SK-N-SH treated with all-trans-retinoic acid at 6 μM for 48 hours (cell line): ENCODE data around the gene TSPAN3.

Experiments used
- ARNTL ChIP-seq: fragments of 450-650 bp; formaldehyde crosslinking; IDR thresholded peaks from 2 replicates; pipeline ENCODE4 v1.5.0; 2020; ENCODE audit warnings: low read depth, mild to moderate bottlenecking, moderate library complexity, borderline replicate concordance
- CSDC2 ChIP-seq: fragments of 250-450 bp; sonication (Bioruptor Pico); IDR thresholded peaks from 2 replicates; pipeline ENCODE4 v1.5.0; 2020; ENCODE audit warnings: mild to moderate bottlenecking, moderate library complexity
- RARB ChIP-seq: fragments of 250-450 bp; sonication (Bioruptor Pico); IDR thresholded peaks from 2 replicates; pipeline ENCODE4 v1.8.0; 2021; ENCODE audit warnings: mild to moderate bottlenecking, moderate library complexity
- TCF4 ChIP-seq: fragments of 250-450 bp; sonication (Bioruptor Pico); IDR thresholded peaks from 2 replicates; pipeline ENCODE4 v1.8.0; 2021; ENCODE audit warnings: mild to moderate bottlenecking, moderate library complexity, borderline replicate concordance
- TOX ChIP-seq: fragments of 250-450 bp; sonication (Bioruptor Pico); IDR thresholded peaks from 2 replicates; pipeline ENCODE4 v1.8.0; 2021; ENCODE audit warnings: mild to moderate bottlenecking, moderate library complexity, borderline replicate concordance
- ZC3H10 ChIP-seq: fragments of 250-450 bp; sonication (Bioruptor Pico); IDR thresholded peaks from 2 replicates; pipeline ENCODE4 v1.5.1; 2021; ENCODE audit warnings: mild to moderate bottlenecking, moderate library complexity
- ZFP3 ChIP-seq: fragments of 250-450 bp; sonication (Bioruptor Pico); IDR thresholded peaks from 2 replicates; pipeline ENCODE4 v1.5.0; 2020; ENCODE audit warnings: mild to moderate bottlenecking, moderate library complexity
- ZFP30 ChIP-seq: fragments of 450-650 bp; formaldehyde crosslinking; IDR thresholded peaks from 2 replicates; pipeline ENCODE4 v1.5.0; 2022; ENCODE audit warnings: mild to moderate bottlenecking, moderate library complexity
- ZNF565 ChIP-seq: fragments of 450-650 bp; formaldehyde crosslinking; conservative IDR thresholded peaks from 2 replicates; pipeline ENCODE4 v1.5.0; 2020; ENCODE audit warnings: low read depth, mild to moderate bottlenecking, moderate library complexity
- TF ChIP-seq, protein P1 (sequence below): fragments of 250-450 bp; sonication (Bioruptor Pico); IDR thresholded peaks from 2 replicates; pipeline ENCODE4 v1.5.1; 2020; ENCODE audit warnings: low read depth, mild to moderate bottlenecking, moderate library complexity
- TF ChIP-seq, protein P2 (sequence below): fragments of 250-450 bp; sonication (Bioruptor Pico); IDR thresholded peaks from 2 replicates; pipeline ENCODE4 v1.8.0; 2021; ENCODE audit warnings: low read depth, mild to moderate bottlenecking, moderate library complexity, borderline replicate concordance
- TF ChIP-seq, protein P3 (sequence below): fragments of 250-450 bp; sonication (Bioruptor Pico); IDR thresholded peaks from 2 replicates; pipeline ENCODE4 v1.8.0; 2020; ENCODE audit warnings: mild to moderate bottlenecking, moderate library complexity, borderline replicate concordance

- TF ChIP-seq ARNTL (CRISPR knock-in tag): no peak
- no peak for TF ChIP-seq TOX
- TF ChIP-seq ZC3H10 (CRISPR knock-in tag): no peak
- no peak for TF ChIP-seq CSDC2 (CRISPR knock-in tag)
- TF ChIP-seq, protein P1, sequence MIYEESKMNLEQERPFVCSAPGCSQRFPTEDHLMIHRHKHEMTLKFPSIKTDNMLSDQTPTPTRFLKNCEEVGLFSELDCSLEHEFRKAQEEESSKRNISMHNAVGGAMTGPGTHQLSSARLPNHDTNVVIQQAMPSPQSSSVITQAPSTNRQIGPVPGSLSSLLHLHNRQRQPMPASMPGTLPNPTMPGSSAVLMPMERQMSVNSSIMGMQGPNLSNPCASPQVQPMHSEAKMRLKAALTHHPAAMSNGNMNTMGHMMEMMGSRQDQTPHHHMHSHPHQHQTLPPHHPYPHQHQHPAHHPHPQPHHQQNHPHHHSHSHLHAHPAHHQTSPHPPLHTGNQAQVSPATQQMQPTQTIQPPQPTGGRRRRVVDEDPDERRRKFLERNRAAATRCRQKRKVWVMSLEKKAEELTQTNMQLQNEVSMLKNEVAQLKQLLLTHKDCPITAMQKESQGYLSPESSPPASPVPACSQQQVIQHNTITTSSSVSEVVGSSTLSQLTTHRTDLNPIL (CRISPR knock-in tag): no peak
- TF ChIP-seq ZNF565 (CRISPR knock-in tag): no peak
- TF ChIP-seq ZFP3: no peak
- TF ChIP-seq, protein P2, sequence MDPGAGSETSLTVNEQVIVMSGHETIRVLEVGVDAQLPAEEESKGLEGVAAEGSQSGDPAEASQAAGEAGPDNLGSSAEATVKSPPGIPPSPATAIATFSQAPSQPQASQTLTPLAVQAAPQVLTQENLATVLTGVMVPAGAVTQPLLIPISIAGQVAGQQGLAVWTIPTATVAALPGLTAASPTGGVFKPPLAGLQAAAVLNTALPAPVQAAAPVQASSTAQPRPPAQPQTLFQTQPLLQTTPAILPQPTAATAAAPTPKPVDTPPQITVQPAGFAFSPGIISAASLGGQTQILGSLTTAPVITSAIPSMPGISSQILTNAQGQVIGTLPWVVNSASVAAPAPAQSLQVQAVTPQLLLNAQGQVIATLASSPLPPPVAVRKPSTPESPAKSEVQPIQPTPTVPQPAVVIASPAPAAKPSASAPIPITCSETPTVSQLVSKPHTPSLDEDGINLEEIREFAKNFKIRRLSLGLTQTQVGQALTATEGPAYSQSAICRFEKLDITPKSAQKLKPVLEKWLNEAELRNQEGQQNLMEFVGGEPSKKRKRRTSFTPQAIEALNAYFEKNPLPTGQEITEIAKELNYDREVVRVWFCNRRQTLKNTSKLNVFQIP (CRISPR knock-in tag): no peak
- TF ChIP-seq, protein P3, sequence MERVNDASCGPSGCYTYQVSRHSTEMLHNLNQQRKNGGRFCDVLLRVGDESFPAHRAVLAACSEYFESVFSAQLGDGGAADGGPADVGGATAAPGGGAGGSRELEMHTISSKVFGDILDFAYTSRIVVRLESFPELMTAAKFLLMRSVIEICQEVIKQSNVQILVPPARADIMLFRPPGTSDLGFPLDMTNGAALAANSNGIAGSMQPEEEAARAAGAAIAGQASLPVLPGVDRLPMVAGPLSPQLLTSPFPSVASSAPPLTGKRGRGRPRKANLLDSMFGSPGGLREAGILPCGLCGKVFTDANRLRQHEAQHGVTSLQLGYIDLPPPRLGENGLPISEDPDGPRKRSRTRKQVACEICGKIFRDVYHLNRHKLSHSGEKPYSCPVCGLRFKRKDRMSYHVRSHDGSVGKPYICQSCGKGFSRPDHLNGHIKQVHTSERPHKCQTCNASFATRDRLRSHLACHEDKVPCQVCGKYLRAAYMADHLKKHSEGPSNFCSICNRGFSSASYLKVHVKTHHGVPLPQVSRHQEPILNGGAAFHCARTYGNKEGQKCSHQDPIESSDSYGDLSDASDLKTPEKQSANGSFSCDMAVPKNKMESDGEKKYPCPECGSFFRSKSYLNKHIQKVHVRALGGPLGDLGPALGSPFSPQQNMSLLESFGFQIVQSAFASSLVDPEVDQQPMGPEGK (CRISPR knock-in tag): no peak
- TF ChIP-seq ZFP30 (CRISPR knock-in tag): no peak
- no peak for TF ChIP-seq TCF4 (CRISPR knock-in tag)
- TF ChIP-seq RARB: no peak
Observed at GRCh38 chr15:76993114-76993725, 77.7 kb downstream of the TSPAN3 start.
